Measurements from ENCODE around the gene ADAMTS12. TPM values are rescaled to one million over a fixed set of nuclear protein-coding genes. Genes with fewer than 3 reads are reported as not detected.
A peak's percentile ranks its signal among the peaks of the same experiment; 100 is the strongest.

Gene ADAMTS12
- total and polyA plus RNA-seq, 10 of the 15 experiments (the other 5 are each of a cell fraction or from before 2014, with no cell fraction given): 0.11 to 35.8 (median 20.7) TPM

DNA sequence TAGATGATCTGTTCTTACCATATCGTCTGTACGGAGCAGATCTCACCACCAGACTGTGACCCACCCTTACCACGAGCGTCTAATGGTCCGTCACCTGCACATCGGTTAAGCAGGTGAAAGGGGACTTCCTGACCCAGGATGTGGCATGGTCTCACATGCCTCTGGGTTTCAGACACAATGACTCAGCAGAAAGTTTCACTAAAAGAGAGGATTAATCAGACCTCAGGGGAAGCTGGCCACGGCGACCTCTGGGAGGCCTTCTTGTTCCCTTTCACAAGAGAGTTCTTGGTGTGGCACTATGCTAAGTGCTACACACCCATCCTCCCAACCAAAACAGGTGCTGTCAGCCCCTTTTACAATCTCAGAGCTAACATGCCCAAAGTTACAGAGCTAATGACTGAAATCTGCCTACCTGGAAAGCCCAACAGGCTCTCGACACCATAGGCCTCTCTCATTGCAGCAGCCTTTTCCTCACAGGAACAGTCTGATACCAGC lies 41.6 kb downstream of the ADAMTS12 start:
- Histone ChIP-seq H3K4me1 (ENCODE audit: control insufficient read depth, insufficient read depth, low read length) (peaks cover 72% of the 10 kb centered on the region), H3K36me3 (ENCODE audit: control insufficient read depth in 2 of 2, insufficient read depth in 2 of 2, low read length in 1 of 2) (no peaks in the 10 kb centered on the region; a peak in 1 of 4 replicates), H3K9me3 (replicated peaks; ENCODE audit: control insufficient read depth, insufficient read depth, low read length) (peaks cover under 1% of the 10 kb centered on the region; the same call in 2 of the 3 replicates), H3K27me3 (replicated peaks in 1 of 2; ENCODE audit: control insufficient read depth in 2 of 2, insufficient read depth in 2 of 2, low read length in 1 of 2) (no peaks in the 10 kb centered on the region), H3K4me2 (ENCODE audit: control insufficient read depth, insufficient read depth) (peak overlapping the region; percentile 77), H3K27ac (ENCODE audit: control insufficient read depth, insufficient read depth) (peak overlapping the region; percentile 97), H4K20me1 (ENCODE audit: control insufficient read depth, insufficient read depth) (no peaks in the 10 kb centered on the region), H3K79me2 (ENCODE audit: control insufficient read depth, insufficient read depth, low read length) (0 out of 2 replicates have a peak, but pooled peaks cover 2% of the 10 kb centered on the region), H2AFZ (ENCODE audit: control insufficient read depth, low read depth, low read length) (peak overlapping the region; percentile 52), H3K9ac (ENCODE audit: control insufficient read depth, insufficient read depth, low read length) (peak overlapping the region; percentile 61), H3K4me3 (0 out of 2 replicates have a peak overlapping the region, but pooled peaks have one; percentile 5)
- intact Hi-C loops (cut with micrococcal nuclease; ENCODE audit: unreplicated experiment): loop anchor here (1.0 to 5.0 kb wide), 5 partner anchors 84 to 413 kb away; no protein-coding TSS in a partner anchor
- ATAC-seq (peak; percentile 96), FAIRE-seq (peak; percentile 99), DNase-seq (ENCODE audit: low read depth, low spot score) (peak; percentile 99)
- no TSS peak for BruUV-seq (replicated peaks)
- POLR2A ChIA-PET: interaction anchor here (0.6 to 2.3 kb wide), 4 partner anchors 80 to 174 kb away, joined by 3 to 8 read pairs (median 3); no protein-coding TSS in a partner anchor
- in situ Hi-C loops (cut with MboI): no loop called here
- SMC1A ChIA-PET (ENCODE audit: uncharacterized antibody, unreplicated experiment): interaction anchor here (0.6 to 3.2 kb wide), 14 partner anchors 8 to 1313 kb away, joined by 3 to 80 read pairs (median 4); partner anchors contain the start of gene RXFP3
- 1% methylated on average over 9 of the region's 9 CpGs for WGBS (ENCODE audit: insufficient coverage, insufficient replicate concordance, low lambda C conversion rate, missing lambda C conversion rate)
- CTCF ChIA-PET: interaction anchor here (0.6 to 2.5 kb wide), 7 partner anchors 10 to 408 kb away, joined by 3 to 32 read pairs (median 3); no protein-coding TSS in a partner anchor
- RAD21 ChIA-PET (ENCODE audit: unreplicated experiment): interaction anchor here (1.0 to 4.7 kb wide), 10 partner anchors 9 to 414 kb away, joined by 3 to 111 read pairs (median 6); partner anchors contain the start of gene TARS1
- TF ChIP-seq, protein P1, sequence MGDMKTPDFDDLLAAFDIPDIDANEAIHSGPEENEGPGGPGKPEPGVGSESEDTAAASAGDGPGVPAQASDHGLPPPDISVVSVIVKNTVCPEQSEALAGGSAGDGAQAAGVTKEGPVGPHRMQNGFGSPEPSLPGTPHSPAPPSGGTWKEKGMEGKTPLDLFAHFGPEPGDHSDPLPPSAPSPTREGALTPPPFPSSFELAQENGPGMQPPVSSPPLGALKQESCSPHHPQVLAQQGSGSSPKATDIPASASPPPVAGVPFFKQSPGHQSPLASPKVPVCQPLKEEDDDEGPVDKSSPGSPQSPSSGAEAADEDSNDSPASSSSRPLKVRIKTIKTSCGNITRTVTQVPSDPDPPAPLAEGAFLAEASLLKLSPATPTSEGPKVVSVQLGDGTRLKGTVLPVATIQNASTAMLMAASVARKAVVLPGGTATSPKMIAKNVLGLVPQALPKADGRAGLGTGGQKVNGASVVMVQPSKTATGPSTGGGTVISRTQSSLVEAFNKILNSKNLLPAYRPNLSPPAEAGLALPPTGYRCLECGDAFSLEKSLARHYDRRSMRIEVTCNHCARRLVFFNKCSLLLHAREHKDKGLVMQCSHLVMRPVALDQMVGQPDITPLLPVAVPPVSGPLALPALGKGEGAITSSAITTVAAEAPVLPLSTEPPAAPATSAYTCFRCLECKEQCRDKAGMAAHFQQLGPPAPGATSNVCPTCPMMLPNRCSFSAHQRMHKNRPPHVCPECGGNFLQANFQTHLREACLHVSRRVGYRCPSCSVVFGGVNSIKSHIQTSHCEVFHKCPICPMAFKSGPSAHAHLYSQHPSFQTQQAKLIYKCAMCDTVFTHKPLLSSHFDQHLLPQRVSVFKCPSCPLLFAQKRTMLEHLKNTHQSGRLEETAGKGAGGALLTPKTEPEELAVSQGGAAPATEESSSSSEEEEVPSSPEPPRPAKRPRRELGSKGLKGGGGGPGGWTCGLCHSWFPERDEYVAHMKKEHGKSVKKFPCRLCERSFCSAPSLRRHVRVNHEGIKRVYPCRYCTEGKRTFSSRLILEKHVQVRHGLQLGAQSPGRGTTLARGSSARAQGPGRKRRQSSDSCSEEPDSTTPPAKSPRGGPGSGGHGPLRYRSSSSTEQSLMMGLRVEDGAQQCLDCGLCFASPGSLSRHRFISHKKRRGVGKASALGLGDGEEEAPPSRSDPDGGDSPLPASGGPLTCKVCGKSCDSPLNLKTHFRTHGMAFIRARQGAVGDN (IDR thresholded peaks at IDR 0.05): peak; percentile 79
- peak; percentile 95 for TF ChIP-seq TCF3 (IDR thresholded peaks at IDR 0.05; ENCODE audit: borderline replicate concordance, insufficient read depth, low read depth, low read length)
- peak; percentile 98 for TF ChIP-seq NR2F1 (conservative IDR thresholded peaks at IDR 0.05)
- TF ChIP-seq NR2C2 (IDR thresholded peaks at IDR 0.05; ENCODE audit: borderline replicate concordance, control insufficient read depth, insufficient read length, low read depth): no peak
- TF ChIP-seq ZNF217 (IDR thresholded peaks at IDR 0.05): peak; percentile 77
- TF ChIP-seq, protein P2, sequence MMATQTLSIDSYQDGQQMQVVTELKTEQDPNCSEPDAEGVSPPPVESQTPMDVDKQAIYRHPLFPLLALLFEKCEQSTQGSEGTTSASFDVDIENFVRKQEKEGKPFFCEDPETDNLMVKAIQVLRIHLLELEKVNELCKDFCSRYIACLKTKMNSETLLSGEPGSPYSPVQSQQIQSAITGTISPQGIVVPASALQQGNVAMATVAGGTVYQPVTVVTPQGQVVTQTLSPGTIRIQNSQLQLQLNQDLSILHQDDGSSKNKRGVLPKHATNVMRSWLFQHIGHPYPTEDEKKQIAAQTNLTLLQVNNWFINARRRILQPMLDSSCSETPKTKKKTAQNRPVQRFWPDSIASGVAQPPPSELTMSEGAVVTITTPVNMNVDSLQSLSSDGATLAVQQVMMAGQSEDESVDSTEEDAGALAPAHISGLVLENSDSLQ (IDR thresholded peaks at IDR 0.05): peak; percentile 47; the same call in 1 of the 2 replicates
- TF ChIP-seq SUPT20H (IDR thresholded peaks at IDR 0.05; ENCODE audit: borderline replicate concordance, control insufficient read depth, low read depth, low read length): no peak
- TF ChIP-seq KLF5 (IDR thresholded peaks at IDR 0.05; ENCODE audit: partially characterized antibody): peak; percentile 89
- TF ChIP-seq NKRF (conservative IDR thresholded peaks at IDR 0.05): no peak
- TF ChIP-seq ZSCAN29 (IDR thresholded peaks at IDR 0.05): no peak
- TF ChIP-seq NFYB (IDR thresholded peaks at IDR 0.05; ENCODE audit: insufficient read depth, low read depth, low read length): no peak
- TF ChIP-seq EZH2 (IDR thresholded peaks at IDR 0.05; ENCODE audit: borderline replicate concordance, control insufficient read depth, low read depth, low read length): no peak
